ENCODE results near the gene WDR5. TPM values are rescaled to one million over a fixed set of nuclear protein-coding genes. Genes with fewer than 3 reads are reported as not detected.
A peak's percentile ranks its signal among the peaks of the same experiment; 100 is the strongest.

Gene WDR5
- total RNA-seq, 4 donors from 2014 or later: 24.1 to 40.1 (median 27.1) TPM

DNA sequence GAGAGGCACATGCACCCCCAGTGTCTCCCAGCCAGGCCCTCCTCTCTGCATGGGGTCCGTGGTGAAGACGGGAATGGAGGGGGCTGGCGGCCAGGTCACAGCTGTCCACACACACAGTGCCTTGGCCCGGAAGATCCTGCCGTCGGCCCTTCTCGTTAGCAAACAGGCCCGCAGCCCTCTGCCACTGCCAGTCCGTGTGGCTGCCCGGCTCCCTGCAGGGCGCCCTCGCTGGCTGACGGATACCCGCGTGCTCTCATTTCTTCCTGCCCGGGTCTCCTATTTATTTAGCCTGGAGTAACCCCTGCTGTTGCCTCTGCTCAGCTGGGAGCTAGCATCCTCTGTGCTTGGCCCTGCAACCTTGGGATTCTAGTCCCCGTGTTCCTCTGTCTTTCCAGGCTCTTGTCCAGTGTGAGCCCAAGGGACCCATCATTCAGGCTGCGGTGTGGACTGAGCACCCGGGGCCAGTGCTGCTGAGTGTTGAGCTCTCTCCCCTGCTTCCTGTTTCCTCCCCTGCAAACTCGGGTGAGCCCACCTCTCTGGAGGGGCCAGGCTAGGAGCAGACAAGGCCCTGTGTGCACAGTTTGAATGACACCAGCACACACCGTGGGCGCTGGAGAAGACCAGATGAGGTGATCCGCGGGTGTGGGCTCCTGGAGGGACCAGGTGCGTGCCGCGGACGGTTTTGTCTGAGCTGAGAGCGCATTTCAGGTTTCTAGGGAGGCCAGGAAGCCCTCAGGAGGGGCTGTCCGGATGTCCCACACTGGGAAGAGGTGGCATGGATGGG lies 43.1 kb downstream of the WDR5 start:
- peak overlapping the region in 1 of 3 donors; percentile 33 for H3K27ac ChIP-seq

DNA sequence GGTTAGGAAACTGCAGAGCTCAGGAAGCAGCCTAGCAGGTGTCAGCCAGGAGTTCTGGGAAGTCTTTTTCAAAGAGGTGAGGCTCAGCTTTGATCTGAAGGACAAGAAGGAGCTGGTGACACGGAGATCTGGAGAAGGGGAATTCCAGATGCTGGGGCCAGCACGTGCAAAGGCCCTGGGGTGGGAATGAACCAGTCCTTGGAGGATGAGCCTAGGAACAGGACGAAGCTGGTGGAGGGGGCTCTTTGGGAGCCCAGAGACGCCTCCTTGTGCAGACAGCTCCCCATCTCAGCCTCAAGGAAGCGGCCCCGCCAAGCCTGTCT lies 43.7 kb downstream of the WDR5 start:
- intact Hi-C loops (cut with DNase I): no loop called here
- TF ChIP-seq POLR2A (IDR thresholded peaks at IDR 0.05): no peak
- TF ChIP-seq, protein P1, sequence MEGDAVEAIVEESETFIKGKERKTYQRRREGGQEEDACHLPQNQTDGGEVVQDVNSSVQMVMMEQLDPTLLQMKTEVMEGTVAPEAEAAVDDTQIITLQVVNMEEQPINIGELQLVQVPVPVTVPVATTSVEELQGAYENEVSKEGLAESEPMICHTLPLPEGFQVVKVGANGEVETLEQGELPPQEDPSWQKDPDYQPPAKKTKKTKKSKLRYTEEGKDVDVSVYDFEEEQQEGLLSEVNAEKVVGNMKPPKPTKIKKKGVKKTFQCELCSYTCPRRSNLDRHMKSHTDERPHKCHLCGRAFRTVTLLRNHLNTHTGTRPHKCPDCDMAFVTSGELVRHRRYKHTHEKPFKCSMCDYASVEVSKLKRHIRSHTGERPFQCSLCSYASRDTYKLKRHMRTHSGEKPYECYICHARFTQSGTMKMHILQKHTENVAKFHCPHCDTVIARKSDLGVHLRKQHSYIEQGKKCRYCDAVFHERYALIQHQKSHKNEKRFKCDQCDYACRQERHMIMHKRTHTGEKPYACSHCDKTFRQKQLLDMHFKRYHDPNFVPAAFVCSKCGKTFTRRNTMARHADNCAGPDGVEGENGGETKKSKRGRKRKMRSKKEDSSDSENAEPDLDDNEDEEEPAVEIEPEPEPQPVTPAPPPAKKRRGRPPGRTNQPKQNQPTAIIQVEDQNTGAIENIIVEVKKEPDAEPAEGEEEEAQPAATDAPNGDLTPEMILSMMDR (IDR thresholded peaks at IDR 0.05): no peak
- no peak for DNase-seq
- Histone ChIP-seq H3K9me3 (no peaks in the 10 kb centered on the region), H3K4me1 (peaks cover 9 to 17% of the 10 kb centered on the region in 2 donors), H3K27me3 (no peaks in the 10 kb centered on the region), H3K4me3 (replicated peaks in 1 of 3) (no peak overlapping the region), H3K36me3 (no peaks in the 10 kb centered on the region), H3K27ac (no peak overlapping the region)
- 92 to 93% methylated on average over 6 of the region's 6 CpGs for WGBS, 2 donors

More for the DNA sequence above, 43.1 kb downstream of the WDR5 start:
- Histone ChIP-seq H3K4me1 (peaks cover 9 to 18% of the 10 kb centered on the region in 2 donors), H3K27me3 (no peaks in the 10 kb centered on the region), H3K36me3 (no peaks in the 10 kb centered on the region), H3K4me3 (replicated peaks in 1 of 3) (no peak overlapping the region), H3K9me3 (no peaks in the 10 kb centered on the region)
- 55 to 67% methylated on average over 21 to 23 of the region's 30 CpGs for WGBS, 2 donors
- intact Hi-C loops (cut with DNase I): no loop called here
- peak in 1 of 2 donors; percentile 14 for DNase-seq
- TF ChIP-seq, protein P1 (IDR thresholded peaks at IDR 0.05): no peak
- no peak for TF ChIP-seq POLR2A (IDR thresholded peaks at IDR 0.05)

DNA sequence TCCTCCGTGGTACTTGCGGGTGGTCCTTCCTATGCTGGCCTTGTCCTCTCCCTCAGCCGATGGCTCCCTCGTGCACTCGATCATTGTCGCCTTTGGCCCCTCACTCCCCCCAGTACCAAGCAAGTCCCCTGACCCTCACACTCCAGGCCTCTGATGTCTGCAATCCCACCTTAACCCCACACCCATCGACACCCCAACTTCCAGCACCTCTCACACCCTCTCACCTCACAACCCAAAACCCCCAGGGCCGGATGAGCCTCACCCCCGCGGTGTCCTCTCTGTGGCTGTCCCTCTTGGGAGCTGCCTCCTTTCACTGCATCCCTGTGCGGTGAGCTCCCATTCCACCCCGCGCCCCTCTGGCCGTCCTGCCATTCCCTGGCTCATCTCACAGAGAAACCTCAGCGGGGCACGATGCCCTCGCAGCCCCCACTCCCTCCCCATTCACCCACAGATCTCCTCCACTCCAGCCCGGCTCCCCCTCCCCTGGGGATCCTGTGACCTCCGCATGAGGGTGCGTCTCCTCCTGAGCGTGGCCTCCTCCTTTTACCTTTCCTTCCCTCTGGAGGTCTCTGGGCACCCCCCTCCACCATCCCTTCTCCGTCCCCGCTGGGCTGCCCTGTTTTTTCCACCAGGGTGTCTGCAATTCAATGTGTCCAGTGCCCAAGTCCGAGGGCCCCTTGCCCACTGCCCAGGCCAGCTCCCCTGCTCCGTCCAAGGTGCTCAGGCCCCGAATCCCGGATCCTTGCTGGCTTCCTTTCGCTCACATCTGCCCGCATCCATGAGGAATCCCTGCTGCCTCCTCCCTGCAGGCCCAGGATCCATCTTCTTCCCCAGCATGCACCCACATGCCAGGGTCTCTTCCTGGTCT lies 44.3 kb downstream of the WDR5 start:
- Histone ChIP-seq H3K27ac (no peak overlapping the region), H3K4me1 (peaks cover 8 to 11% of the 10 kb centered on the region in 2 donors), H3K4me3 (replicated peaks in 1 of 3) (no peak overlapping the region), H3K27me3 (no peaks in the 10 kb centered on the region), H3K9me3 (no peaks in the 10 kb centered on the region), H3K36me3 (no peaks in the 10 kb centered on the region)
- WGBS, 2 donors: 86 to 96% methylated on average over 29 of the region's 29 CpGs
- DNase-seq: peak in 1 of 2 donors; percentile 2
- TF ChIP-seq, protein P1 (IDR thresholded peaks at IDR 0.05): no peak
- TF ChIP-seq POLR2A (IDR thresholded peaks at IDR 0.05): no peak
- intact Hi-C loops (cut with DNase I): no loop called here

DNA sequence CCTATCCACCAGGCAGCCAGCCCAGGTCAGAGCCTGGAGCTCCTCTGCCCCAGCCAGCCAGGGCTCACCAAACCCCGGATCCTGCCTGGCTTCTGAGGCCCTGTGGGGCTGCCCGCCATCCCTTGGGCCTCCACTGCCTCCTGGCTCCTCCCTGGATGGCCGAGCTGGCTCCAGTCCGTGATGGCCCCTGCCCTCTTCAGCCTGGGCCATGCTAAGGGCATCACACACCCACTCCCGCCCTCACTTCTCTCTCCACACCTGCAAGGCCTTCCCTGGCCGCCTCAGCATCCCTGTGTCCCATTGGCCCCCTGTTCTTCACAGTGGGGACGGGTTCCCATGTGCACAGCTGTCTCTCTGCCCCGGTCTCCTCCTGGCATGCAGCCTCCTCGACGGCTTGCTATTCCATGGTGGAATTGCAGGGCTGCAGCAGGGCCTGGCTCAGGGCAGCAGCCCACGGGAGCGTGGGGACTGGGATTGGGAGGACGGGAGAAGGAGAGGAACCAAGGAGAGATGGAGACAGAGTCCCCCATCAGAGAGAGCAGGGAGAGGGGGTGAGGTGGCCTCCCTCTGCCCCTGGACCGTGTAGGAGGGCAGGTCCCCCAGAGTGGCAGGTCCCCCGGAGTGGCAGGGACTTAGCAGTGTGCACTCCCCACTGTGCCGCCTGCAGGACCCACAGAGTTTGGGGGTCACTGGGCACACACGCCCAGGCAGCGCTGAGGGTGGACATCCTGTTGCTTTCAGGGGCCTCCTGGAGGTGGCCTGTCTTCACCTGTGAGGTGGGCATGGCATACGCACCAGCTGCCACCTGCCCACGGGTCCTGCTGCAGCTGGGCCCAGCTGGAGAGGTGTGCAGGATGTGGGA lies 45.1 kb downstream of the WDR5 start:
- intact Hi-C loops (cut with DNase I): no loop called here
- Histone ChIP-seq H3K4me3 (replicated peaks in 1 of 3) (no peak overlapping the region), H3K9me3 (no peaks in the 10 kb centered on the region), H3K36me3 (no peaks in the 10 kb centered on the region), H3K27ac (no peak overlapping the region), H3K4me1 (peaks cover 0 to 2% of the 10 kb centered on the region in 2 donors), H3K27me3 (no peaks in the 10 kb centered on the region)
- DNase-seq: no peak
- no peak for TF ChIP-seq POLR2A (IDR thresholded peaks at IDR 0.05)
- TF ChIP-seq, protein P1 (IDR thresholded peaks at IDR 0.05): no peak
- WGBS, 2 donors: 88 to 90% methylated on average over 11 to 16 of the region's 20 CpGs
